Stimulated activated CD4-positive, alpha-beta T cell treated with anti-CD3 and anti-CD28 coated beads, Interleukin-12 subunit alpha, Interleukin-12 subunit beta, amount 100 ng/mL, for 24 hours (primary cell): ENCODE data around the gene RWDD2A.
"Not testable (repeated sequence)": the region's sequence is repeated elsewhere in the genome, so short reads cannot be mapped to it uniquely, and the experiment has no call there.

Source experiments
- DNase-seq, 2 experiments: peaks; one replicate each; pipeline ENCODE4 v3.0.0-alpha.2; 2020; ENCODE audit warnings: low read depth in 2 of 2

RWDD2A gene

GRCh38 chr6:83192871-83193746 lies at the start of gene RWDD2A, which contains the start of gene PGM3:
RWDD2A (plus strand) TSS chr6:83193357; CDS start chr6:83194452, 1,095 bp downstream.
PGM3 (minus strand) TSS chr6:83193265; CDS start chr6:83191012, 2,253 bp downstream.
- DNase-seq: peak; percentile 72 to 81

GRCh38 chr6:83151114-83151513 lies 42.0 kb upstream of the RWDD2A start:
- no peak for DNase-seq

DNA sequence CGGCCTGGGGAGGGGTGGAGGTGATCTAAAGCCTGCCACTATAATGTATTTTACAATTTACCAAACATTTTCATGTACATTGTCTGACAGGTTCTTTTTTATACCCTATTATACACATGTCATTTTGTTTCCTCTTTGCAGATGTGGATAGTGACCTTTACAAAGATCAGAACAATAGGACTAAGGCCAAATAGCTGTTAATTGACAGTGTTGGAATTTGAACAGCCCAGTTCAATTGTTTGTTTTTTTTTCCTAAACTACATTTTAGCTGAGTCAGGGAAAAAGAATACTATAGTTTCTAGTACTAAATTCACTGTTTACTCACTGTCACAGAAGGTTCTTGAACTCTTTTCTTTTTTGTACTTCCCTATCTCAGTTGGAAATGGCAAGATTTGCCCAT lies 40.2 kb upstream of the RWDD2A start:
- DNase-seq: no peak

DNA sequence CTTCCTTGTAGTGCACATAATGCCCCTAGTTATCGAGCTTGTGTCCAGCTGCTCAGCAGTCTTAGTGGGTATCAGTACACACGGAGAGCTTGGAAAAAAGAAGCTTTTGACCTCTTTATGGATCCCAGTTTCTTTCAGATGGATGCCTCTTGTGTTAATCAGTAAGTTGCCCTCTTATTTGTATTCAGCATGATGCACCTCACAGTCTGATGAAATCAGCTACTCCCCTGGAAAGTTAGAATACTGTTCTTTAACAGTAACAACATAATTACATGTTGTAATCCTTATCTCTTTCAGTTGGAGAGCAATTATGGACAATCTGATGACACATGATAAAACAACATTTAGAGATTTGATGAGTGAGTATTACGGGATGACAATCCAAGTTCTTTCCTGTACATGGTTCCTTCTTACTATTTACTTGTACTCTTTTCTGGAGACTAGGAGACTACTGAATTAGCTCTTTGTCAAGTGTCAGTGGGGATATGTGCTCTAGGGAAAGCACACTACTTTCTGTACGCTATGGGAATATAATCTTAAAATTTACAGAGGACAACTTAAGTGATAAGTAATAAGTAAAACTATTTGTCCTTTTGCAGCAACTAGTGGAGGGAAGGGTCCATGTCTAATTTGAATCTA lies 39.2 kb upstream of the RWDD2A start:
- DNase-seq: no peak

GRCh38 chr6:83155794-83156193 lies 37.4 kb upstream of the RWDD2A start:
- DNase-seq: no peak

DNA sequence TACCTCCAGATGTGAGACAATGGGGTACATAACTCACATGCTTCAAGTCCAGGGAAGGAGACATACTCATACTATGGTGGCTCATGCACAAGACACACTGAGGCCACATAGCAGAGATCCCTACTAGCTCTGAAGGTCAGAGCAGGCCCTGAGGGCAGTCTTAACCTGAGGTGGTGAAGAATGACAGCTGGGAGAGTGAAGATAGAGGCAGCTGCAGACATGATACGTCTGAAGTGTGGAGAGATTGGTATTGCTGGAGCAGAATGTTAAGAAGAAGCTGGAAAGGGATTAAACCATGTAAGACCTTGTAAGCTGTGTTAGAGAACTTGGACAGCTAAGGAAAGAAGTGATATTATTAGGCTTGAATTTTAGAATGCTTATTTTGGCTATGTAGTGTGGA lies 33.0 kb upstream of the RWDD2A start:
- no peak for DNase-seq

DNA sequence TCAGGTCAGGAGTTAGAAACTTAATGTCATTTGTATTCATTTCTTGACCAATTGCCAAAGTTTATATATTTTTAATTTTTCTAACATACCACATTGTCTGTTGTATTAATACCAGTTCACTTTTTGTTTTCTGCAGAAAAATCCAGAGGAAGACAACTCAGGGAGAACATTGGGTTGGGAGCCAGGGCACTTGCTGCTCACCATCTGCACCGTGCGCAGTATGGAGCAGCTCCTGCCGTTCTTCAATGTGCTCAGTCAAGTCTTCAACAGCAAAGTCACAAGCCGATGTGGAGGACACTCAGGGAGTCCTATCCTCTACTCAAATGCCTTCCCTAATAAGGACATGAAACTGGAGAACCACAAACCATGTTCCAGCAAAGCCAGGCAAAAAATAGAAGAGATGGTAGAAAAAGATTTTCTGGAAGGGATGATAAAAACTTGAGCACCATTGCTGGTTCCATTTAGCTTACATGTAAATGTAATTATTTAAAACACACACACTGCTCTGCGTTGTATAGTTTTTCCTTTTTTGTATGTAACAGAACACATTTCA lies 25.4 kb upstream of the RWDD2A start:
- no peak for DNase-seq

DNA sequence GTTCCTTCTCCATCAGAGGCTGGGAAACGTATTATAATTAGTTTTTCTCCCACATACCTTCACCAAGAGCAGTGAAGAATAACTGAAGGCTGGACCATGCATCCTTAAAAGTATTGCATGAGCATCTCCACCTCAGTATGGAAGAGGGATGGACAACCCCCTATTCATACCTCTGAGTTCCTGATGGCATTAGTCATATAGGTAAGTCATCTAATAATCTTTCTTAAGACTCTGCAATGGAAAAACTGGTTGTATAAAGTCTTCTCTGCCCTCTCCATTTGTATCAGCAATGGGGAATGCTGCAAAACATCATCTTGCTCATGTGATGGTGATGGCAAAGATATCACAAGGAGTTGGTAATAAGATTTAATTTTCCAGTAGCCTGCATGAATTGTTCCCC lies 24.6 kb upstream of the RWDD2A start:
- no peak for DNase-seq

DNA sequence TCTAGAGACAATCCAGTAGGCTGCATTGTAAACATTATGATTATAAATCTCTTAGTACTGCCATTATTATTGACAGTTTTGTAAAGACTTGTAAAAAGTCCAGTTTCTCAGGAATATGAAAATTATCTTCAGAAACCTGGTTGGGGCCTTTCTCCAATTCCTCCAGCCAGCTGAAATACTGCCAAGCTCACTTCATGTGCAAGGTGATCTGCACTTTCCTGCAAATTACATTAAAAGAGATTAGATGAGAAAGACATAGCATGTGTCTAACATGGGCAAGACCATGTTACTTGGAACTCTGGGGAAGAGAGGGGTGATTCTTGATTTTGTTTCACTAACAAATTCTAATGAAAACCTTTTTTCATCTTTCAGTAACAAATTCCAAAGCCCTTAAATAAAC lies 24.1 kb upstream of the RWDD2A start:
- DNase-seq: no peak

DNA sequence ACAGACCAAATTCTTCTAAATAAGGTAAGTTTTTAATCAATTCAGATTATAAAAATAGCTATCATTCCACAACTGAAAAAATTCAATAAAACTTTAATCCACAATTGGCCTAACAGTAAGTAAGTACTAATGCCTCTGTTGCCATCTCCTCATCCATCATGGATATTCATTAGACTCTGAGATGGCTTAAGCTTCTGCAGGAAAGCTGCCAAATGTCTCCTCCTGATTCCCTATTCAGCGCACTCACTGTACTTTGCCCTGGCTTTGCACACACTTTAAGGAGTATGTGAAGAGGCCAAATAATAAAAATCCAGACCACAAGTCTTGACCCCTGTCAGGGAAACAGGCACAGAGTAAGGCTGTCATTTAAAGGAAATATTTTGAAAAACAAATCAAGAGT lies 23.6 kb upstream of the RWDD2A start:
- no peak for DNase-seq

DNA sequence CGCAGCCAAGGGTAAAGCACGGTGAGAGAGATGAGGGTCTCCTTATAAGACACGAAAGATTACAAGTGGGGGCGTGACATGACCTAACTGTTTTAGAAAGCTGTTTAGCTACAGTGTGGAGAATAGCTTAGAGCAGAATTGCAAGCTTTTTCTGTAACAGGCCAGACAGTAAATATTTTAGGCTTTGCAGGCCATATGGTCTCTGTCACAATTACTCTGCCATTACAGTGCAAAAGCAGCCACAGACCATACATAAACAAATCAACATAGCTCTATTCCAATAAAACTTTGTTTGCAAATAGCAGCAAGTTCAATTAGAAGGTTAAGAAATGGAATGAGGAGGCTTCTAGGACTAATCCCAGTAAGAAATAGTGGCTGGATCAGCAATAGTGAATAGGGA lies 16.9 kb upstream of the RWDD2A start:
- no peak for DNase-seq

DNA sequence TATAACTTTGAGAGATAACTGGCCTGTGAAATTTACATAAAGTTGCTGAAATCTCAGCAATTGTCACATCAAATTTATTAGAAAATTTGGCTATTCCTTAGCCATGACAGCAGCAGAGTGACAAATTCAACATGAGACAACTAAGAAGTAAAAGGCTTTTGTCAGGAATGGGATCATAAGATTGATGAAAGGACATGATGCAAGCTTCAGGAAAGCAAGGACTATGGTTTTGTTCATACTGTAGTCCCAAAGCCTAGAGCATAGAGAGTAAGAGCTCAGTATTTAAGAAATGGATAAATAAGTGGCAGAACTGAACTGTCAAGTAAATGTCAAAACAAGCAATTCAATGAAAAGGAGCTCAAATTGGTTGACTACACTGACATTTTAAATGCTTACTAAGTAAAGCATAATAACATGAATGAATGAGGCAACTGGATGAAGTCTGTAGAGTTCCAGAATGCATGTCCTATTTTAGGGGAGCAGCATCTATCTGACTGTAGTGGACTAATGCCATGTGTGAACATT lies 12.7 kb upstream of the RWDD2A start:
- DNase-seq: no peak

GRCh38 chr6:83182114-83182513 lies 11.0 kb upstream of the RWDD2A start:
- DNase-seq: no peak

DNA sequence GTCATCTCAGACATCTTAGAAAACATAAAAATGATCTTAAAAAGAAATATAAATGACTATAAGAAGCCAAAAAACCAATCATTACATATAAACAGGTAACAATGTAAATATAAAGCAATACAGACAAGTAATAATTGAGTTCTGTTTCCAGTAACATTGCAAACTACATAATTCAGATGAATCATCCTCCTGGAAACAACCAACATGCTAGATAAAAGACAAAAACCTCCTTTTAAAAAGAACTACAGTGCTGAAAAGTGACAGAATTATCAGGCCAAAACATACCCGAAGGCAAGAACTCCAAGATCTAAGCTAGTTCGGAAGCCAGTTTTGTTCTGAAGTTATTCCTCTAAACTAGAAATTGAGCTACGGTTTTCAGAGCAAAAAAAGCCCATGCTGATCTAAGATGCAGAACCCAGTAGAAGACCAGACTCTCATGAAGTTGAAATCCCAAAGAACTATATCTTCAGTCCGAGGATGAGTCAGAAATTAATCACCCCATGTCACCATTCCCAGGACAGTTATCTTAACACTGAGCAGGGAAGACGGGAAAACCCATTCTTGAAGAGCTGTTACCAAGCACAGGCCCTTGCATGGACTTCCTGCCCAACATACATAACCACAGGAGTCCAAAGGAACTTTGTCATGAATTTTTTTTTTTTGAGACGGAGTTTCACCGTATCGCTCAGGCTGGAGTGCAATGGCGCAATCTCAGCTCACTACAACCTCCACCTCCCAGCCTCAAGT lies 9.9 kb upstream of the RWDD2A start:
- DNase-seq: no peak

- no peak for DNase-seq
Measured at GRCh38 chr6:83185096-83185495, 8.1 kb upstream of the RWDD2A start.

DNA sequence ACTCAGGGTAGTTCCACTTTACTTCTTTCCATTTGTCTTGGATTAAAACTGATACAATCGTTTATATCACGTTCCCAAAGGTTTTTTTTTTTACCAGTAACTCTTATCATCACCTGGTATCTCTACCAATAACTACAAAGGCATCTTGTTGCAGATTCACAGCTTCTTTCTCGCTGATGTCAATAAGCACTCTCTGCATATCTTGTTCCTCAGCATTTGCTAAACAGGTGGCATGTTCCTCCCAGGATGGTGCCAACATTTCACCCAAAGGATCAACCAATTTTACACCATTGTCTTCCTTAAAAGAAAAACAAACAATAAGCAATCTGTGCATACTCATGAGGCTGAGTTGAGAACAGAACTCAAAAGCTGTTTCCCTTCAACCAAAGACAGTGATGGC lies 4.7 kb upstream of the RWDD2A start:
- no peak for DNase-seq

GRCh38 chr6:83190626-83191025 lies 2.5 kb upstream of the RWDD2A start:
- no peak for DNase-seq

DNA sequence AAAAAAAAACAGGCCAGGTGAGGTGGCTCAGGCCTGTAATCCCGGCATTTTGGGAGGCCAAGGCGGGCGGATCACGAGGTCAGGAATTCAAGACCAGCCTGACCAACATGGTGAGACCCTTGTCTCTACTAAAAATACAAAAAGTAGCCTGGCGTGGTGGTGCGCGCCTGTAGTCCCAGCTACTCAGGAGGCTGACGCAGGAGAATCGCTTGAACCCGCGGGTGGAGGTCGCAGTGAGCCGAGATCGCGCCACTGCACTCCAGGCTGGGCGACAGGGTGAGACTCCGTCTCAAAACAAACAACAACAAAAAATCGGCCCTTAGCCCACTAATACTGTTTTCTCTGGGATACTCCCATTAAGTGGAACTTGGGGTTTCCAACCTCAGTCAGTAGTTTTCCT lies 1.2 kb upstream of the RWDD2A start:
- DNase-seq: not testable (repeated sequence)

DNA sequence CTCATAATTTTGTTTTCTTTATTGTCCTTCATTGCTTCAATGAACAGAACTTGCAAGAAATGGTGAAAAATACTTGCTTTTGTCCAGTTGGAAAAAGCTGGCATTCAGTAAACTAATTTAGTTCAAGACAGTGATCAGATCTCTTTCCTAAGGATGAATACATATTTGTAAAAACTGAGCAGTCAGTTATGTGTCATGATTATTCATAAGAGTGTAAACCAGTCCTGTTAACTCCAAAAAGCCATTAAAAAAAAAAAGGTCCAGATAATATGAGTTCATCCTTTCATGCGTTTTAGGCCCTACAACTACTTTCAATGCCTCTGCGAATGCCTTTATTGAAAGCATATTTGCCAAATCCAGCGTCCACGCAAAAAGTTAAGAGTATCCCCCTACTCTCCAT lies 701 bp upstream of the RWDD2A start:
- DNase-seq: no peak

- DNase-seq: peak in 1 of 2 experiments; percentile 12
Measured at GRCh38 chr6:83193747-83194566, 800 bp downstream of the RWDD2A start.
